ENCODE measurements around the gene PDCD7. TPM values are rescaled to one million over a fixed set of nuclear protein-coding genes. Genes with fewer than 3 reads are reported as not detected.
"Not testable (repeated sequence)": the region's sequence is repeated elsewhere in the genome, so short reads cannot be mapped to it uniquely, and the experiment has no call there.

PDCD7 gene
- total RNA-seq, 1 donor from 2014 or later, result 22.3 TPM

DNA sequence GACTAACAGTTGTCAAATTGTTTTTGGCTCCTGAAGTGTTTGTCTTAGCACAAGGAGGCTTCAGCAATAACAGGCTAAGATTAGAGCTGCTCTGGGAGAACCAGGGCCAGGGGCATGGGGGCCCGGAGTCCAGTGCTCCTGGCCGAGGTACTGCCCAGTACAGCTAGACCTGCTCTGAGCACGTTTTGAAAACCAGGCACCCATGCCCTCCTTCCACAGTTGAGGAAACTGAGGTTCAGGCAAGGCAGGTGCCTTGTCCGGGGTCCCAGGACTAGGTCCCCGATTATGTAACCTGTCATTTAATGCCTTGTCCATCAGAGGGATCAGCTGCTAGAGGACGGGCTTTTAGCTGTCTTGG, 37.9 kb downstream of the PDCD7 start:
- Mint-ChIP-seq H3K4me1 (ENCODE audit: unreplicated experiment) (peaks cover 22% of the 10 kb centered on the region), H3K27ac (ENCODE audit: unreplicated experiment) (no peak overlapping the region), H3K4me3 (ENCODE audit: unreplicated experiment) (no peak overlapping the region), H3K9me3 (ENCODE audit: unreplicated experiment) (no peaks in the 10 kb centered on the region), H3K36me3 (ENCODE audit: unreplicated experiment) (peaks cover 25% of the 10 kb centered on the region), H3K27me3 (ENCODE audit: unreplicated experiment) (no peaks in the 10 kb centered on the region)
- TF ChIP-seq, protein P1, sequence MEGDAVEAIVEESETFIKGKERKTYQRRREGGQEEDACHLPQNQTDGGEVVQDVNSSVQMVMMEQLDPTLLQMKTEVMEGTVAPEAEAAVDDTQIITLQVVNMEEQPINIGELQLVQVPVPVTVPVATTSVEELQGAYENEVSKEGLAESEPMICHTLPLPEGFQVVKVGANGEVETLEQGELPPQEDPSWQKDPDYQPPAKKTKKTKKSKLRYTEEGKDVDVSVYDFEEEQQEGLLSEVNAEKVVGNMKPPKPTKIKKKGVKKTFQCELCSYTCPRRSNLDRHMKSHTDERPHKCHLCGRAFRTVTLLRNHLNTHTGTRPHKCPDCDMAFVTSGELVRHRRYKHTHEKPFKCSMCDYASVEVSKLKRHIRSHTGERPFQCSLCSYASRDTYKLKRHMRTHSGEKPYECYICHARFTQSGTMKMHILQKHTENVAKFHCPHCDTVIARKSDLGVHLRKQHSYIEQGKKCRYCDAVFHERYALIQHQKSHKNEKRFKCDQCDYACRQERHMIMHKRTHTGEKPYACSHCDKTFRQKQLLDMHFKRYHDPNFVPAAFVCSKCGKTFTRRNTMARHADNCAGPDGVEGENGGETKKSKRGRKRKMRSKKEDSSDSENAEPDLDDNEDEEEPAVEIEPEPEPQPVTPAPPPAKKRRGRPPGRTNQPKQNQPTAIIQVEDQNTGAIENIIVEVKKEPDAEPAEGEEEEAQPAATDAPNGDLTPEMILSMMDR (IDR thresholded peaks at IDR 0.05), result no peak
- DNase-seq (ENCODE audit: extremely low spot score, unreplicated experiment), result no peak

DNA sequence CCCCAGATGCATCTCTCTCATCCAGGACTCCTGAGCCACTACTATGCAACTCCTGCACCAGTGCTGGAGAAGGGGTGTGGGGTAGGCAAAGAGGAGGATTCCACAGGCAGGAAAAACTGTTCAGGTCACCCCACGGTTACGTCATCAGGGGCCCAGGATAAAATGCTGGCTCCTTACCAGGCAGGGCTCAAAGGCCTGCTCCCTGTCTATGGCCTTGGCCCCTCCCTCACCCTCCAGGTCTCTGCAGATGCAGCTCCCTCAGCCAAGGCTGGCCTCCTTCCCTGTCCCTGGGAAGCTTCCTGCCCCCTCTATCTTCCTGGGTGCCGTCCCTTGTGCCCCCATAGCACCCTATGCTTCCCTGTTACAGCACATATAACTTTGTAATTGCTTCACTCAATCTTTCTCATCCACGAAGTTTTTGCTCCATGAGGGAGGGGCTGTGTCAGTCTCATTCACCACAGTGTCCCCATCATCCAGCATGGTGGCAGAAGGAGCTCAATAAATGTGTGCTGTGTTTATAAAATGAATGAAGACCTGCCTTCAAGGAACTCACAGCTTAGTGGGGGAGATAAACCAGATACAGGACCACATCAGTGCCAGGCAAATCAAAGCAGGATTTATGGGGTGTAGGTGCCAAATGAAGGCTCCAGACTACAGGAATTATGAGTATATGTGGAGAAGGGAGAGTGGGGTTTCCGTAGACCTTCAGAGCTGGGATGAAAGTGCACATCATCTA, 38.4 kb downstream of the PDCD7 start:
- H3K4me3 Mint-ChIP-seq (ENCODE audit: unreplicated experiment), result no peak overlapping the region
- no peak for DNase-seq (ENCODE audit: extremely low spot score, unreplicated experiment)
- no peaks in the 10 kb centered on the region for H3K9me3 Mint-ChIP-seq (ENCODE audit: unreplicated experiment)
- H3K27ac Mint-ChIP-seq (ENCODE audit: unreplicated experiment), result no peak overlapping the region
- H3K27me3 Mint-ChIP-seq (ENCODE audit: unreplicated experiment), result no peaks in the 10 kb centered on the region
- peaks cover 22% of the 10 kb centered on the region for H3K4me1 Mint-ChIP-seq (ENCODE audit: unreplicated experiment)
- TF ChIP-seq, protein P1 (IDR thresholded peaks at IDR 0.05), result no peak
- H3K36me3 Mint-ChIP-seq (ENCODE audit: unreplicated experiment), result peaks cover 21% of the 10 kb centered on the region

DNA sequence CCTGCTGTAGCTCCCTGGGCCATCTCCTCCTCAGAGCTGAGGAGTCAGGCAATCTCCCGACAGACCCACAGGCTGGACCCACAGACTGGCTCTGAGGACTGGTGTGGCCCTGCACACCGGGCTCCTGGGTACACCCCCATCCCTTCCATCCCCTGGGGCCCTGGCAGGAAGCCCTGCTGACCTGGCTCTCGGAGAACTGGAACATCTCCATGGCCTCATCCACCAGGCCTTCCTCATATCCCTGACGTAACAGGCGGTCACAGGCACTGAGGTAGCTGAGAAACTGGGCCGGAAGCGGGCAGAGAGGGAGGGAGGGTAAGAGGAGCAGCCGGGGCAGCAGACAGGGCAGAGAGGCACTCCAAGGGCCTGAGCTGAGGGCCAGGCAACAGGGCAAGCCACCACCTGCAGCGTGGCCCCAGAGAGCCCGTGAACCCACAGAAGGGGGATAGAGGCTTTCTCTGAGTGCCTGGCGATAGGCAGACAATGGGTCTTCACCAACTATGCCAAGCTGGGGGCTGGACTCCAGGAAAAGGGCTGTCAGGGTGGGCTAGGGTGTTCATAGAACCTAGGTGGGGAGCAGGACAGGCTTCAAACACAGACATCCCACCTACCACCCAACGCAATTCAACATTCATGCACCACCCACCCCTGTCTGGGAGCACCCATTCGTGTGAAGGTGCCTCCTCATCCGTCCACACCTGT, 39.2 kb downstream of the PDCD7 start:
- H3K27ac Mint-ChIP-seq (ENCODE audit: unreplicated experiment), result no peak overlapping the region
- peaks cover 19% of the 10 kb centered on the region for H3K36me3 Mint-ChIP-seq (ENCODE audit: unreplicated experiment)
- H3K4me1 Mint-ChIP-seq (ENCODE audit: unreplicated experiment), result peaks cover 22% of the 10 kb centered on the region
- no peaks in the 10 kb centered on the region for H3K27me3 Mint-ChIP-seq (ENCODE audit: unreplicated experiment)
- no peak for DNase-seq (ENCODE audit: extremely low spot score, unreplicated experiment)
- TF ChIP-seq, protein P1 (IDR thresholded peaks at IDR 0.05), result no peak
- H3K9me3 Mint-ChIP-seq (ENCODE audit: unreplicated experiment), result no peaks in the 10 kb centered on the region
- H3K4me3 Mint-ChIP-seq (ENCODE audit: unreplicated experiment), result no peak overlapping the region

DNA sequence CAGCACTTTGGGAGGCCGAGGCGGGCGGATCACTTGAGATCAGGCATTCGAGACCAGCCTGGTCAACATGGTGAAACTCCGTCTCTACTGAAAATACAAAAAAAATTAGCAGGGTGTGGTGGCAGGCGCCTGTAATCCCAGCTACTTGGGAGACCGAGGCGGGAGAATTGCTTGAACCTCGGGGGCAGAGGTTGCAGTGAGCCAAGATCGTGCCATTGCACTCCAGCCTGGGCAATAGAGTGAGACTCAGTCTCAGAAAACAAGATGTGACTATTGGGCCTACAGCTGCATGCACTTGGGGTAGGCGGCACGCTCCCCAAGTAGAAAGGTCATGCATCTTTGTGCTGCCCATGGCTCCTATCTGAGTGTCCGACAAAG, 39.8 kb downstream of the PDCD7 start:
- Mint-ChIP-seq H3K4me1 (ENCODE audit: unreplicated experiment) (peaks cover 22% of the 10 kb centered on the region), H3K36me3 (ENCODE audit: unreplicated experiment) (peaks cover 14% of the 10 kb centered on the region)
- not testable (repeated sequence) for H3K9me3 Mint-ChIP-seq (ENCODE audit: unreplicated experiment); H3K27ac Mint-ChIP-seq (ENCODE audit: unreplicated experiment); H3K4me3 Mint-ChIP-seq (ENCODE audit: unreplicated experiment); H3K27me3 Mint-ChIP-seq (ENCODE audit: unreplicated experiment); DNase-seq (ENCODE audit: extremely low spot score, unreplicated experiment)

DNA sequence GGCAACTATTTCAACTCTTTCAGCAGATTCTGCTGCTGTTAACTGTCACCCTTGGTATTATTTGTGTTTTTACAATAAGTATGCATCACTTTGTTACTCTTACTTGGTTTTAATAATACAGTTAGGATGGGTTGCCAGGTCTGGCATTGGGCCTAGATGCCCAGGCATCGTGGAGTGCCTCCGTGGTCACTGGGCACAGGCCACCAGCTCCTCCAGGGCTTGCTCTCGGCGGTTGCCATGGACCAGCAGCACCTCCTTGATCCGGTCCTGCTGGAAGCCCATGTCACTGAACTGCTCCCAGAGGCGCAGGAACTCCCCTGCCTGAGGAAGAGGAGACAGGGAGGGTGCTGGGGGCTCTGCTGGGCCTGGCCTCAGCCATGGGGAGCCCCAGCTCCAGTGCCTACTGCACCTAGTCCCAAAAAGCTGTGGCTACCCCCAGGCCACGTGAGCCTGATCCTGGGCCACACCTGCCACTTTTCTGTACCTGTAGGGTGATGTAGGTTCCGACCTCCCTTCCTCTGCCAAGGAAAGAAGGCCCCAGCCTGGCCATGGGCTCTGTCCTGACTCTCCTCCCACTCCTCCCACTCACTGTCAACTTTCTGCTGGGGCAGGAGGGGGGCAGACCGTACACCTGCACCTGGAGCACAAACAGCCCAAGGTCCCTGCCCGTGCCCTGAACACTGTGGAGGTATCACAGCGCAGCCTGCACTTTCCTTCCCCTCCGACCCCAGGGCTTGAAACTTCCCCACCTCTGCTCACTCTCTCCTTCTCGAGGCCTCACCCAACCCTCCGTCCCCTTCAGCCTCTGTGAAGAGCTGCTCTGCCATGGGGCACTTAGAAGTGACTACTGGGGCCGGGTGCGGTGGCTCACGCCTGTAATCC, 40.5 kb downstream of the PDCD7 start:
- no peak for DNase-seq (ENCODE audit: extremely low spot score, unreplicated experiment)
- Mint-ChIP-seq H3K9me3 (ENCODE audit: unreplicated experiment) (no peaks in the 10 kb centered on the region), H3K4me3 (ENCODE audit: unreplicated experiment) (no peak overlapping the region), H3K27ac (ENCODE audit: unreplicated experiment) (no peak overlapping the region), H3K36me3 (ENCODE audit: unreplicated experiment) (peaks cover 8% of the 10 kb centered on the region), H3K4me1 (ENCODE audit: unreplicated experiment) (peaks cover 24% of the 10 kb centered on the region), H3K27me3 (ENCODE audit: unreplicated experiment) (no peaks in the 10 kb centered on the region)
- TF ChIP-seq, protein P1 (IDR thresholded peaks at IDR 0.05), result no peak
